ENCODE measurements around the gene NEMP1. TPM values are rescaled to one million over a fixed set of nuclear protein-coding genes. Genes with fewer than 3 reads are reported as not detected.

The NEMP1 gene
- total and polyA plus RNA-seq, 2 of the 13 experiments (the other 11 are each of a cell fraction or from before 2014, with no cell fraction given), result 11.4 to 12.9 TPM

DNA sequence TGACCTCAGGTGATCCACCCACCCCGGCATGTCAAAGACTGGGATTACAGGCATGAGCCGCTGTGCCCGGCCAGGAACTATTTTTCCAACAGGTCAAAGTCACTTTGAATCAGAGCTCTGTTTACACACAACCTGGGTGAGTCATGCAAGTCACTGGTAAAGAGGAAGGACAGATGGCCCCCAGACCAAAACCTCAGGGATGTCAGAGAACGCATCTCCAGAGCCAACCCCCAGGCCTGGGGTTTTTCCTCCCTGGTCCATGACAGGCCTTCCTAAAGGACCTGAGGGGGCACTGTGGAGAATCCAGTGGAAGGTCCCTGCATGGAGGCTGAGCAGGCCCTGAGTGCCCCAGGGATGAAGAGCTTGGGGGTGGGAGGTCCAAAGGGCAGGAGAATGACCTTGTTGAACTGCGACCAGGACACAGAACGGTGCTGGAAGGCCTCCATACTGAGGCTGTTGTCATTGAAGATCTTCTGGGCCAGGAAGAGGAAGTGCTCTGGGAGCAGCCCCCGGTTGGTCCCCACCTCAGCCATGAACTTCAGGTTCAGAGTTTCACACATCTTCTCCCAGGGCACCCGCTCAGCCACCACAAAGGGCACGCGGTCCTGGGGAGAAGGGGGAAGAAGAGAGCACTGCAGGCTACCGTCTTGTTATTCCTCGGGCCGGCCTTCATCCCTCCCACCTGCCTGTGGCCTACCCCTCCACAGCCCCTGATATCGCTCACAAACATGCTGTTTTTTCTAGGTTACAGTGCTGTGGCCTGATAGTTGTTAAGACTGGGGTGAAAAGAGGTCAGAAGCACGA, 23.5 kb upstream of the NEMP1 start (continued):
- TF ChIP-seq PATZ1 (CRISPR knock-in tag; IDR thresholded peaks at IDR 0.05) (peak; percentile 90), KDM1A (CRISPR knock-in tag; IDR thresholded peaks at IDR 0.05) (peak; percentile 61), MYC (CRISPR knock-in tag; IDR thresholded peaks at IDR 0.05; ENCODE audit: borderline replicate concordance) (peak; percentile 81), FOXP4 (CRISPR knock-in tag; IDR thresholded peaks at IDR 0.05) (peak; percentile 68), SALL1 (CRISPR knock-in tag; IDR thresholded peaks at IDR 0.05) (peak; percentile 74), POLR2AphosphoS5 (IDR thresholded peaks at IDR 0.05; ENCODE audit: low read depth, low read length) (peak; percentile 39), ZNF460 (CRISPR knock-in tag; IDR thresholded peaks at IDR 0.05; ENCODE audit: borderline replicate concordance) (no peak), SOX6 (IDR thresholded peaks at IDR 0.05) (no peak), SOX6 (CRISPR knock-in tag; IDR thresholded peaks at IDR 0.05) (peak; percentile 89), ZNF501 (CRISPR knock-in tag; IDR thresholded peaks at IDR 0.05) (peak; percentile 72; the same call in 1 of the 2 replicates), RCOR2 (CRISPR knock-in tag; IDR thresholded peaks at IDR 0.05) (peak; percentile 90), POLR2G (IDR thresholded peaks at IDR 0.05; ENCODE audit: low read depth, low read length) (peak; percentile 57), MEIS2 (CRISPR knock-in tag; IDR thresholded peaks at IDR 0.05) (peak; percentile 60; the same call in 1 of the 2 replicates), CBX2 (IDR thresholded peaks at IDR 0.05; ENCODE audit: low read depth, low read length) (no peak), CBX2 (CRISPR knock-in tag; IDR thresholded peaks at IDR 0.05; ENCODE audit: low read depth) (no peak), NR2C2 (CRISPR knock-in tag; IDR thresholded peaks at IDR 0.05; ENCODE audit: borderline replicate concordance) (peak; percentile 89)
- TF ChIP-seq, protein P1, sequence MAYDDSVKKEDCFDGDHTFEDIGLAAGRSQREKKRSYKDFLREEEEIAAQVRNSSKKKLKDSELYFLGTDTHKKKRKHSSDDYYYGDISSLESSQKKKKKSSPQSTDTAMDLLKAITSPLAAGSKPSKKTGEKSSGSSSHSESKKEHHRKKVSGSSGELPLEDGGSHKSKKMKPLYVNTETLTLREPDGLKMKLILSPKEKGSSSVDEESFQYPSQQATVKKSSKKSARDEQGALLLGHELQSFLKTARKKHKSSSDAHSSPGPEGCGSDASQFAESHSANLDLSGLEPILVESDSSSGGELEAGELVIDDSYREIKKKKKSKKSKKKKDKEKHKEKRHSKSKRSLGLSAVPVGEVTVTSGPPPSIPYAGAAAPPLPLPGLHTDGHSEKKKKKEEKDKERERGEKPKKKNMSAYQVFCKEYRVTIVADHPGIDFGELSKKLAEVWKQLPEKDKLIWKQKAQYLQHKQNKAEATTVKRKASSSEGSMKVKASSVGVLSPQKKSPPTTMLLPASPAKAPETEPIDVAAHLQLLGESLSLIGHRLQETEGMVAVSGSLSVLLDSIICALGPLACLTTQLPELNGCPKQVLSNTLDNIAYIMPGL (CRISPR knock-in tag; IDR thresholded peaks at IDR 0.05; ENCODE audit: borderline replicate concordance in 1 of 2, low read depth in 1 of 2), result peak in 1 of 2 experiments; percentile 61

All from HepG2 (cell line).